ENCODE results near the gene CHDH.

CHDH gene

DNA sequence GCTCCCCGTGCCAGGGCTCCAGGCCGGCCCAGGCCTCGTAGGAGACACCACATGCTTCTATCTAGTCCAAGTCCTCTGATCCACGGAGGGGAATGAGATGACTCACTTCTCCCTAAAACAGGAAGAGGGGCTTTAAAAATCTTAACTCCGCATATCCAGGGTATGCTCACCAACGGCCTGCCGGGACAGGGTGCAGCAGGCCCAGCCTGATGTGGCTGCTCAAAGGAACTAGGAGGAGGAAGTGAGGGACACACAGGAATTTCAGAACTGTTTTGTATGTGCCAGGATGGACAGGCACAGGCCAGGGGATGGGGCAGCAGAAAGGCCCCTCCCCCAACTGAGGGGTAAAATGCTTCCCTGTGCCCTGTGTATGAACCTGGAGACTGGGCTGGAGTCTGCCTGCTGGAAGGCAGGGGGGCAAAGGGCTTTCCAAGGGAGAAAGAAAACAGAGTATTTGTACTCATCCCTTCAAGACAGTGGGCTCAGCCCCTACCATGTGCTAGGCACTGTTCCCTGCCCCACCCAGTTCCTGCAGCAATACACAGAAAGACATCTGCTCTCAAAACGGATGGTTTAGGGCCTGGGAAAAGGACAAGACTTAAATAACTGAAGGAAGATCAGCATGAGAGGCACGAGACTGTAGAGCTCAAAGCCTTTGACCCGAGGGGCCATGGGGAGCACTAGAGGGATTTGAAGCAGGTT is 22.1 kb downstream of the CHDH start:
- DNase-seq: no peak

DNA sequence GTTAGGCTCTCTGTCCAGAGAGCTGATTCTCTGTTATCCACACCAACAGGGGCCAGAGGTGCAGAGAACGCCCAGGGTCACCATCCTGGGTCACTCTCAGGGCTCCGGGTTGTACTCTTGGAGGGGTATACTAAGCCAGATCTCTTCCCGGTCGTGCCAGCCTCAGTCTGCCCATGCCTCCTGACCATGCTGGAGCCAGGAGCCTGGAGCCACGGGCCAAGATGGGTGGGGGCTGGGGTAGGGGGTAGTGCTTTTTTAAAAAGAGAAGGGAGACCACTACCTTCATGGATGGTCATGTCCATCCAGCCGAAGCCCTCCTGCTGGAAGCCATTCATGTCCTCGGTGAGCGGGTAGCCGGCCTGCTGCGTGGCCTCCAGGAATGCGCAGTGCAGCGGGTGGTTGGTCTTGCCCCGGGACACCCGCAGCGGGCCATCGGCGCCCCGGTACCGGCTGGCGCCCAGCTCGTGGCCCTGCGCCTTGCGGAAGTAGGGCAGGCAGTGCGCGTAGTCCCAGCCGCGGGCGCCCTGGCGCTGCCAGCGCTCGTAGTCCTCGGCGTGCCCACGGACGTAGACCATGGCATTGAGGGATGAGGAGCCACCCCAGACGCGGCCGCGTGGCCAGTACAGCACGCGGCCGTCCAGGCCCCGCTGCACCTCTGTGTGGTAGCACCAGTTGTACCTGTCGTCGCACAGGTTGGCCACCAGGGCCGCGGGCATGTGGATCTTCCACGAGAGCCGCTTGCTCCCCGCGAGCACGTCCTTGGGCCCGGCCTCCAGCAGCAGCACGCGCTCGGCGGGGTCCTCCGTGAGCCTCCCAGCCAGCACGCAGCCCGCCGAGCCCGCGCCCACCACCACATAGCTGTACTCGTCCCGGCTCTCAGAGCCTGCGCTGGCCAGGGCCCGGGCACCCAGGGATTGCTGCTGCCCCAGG is 22.9 kb downstream of the CHDH start:
- no peak for DNase-seq

DNA sequence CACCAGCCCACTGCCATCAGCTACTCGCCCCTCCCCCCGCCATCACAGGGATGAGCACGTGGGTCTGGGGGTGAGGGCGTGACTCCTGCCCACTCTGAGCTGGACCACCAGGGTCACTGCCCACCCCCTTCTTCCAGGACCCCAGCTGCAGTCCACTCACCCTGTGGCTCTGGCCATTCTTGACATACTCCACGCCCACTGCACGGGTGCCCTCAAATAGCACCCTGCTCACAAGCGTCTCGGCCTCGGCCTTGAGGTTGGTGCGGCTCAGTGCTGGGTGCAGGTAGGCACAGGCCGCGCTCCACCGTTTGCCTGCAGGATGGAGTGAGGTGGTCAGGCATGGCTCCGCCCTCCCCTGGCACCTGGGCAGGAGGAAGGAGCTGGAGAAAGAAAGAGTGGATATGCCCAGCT is 23.9 kb downstream of the CHDH start:
- no peak for DNase-seq

DNA sequence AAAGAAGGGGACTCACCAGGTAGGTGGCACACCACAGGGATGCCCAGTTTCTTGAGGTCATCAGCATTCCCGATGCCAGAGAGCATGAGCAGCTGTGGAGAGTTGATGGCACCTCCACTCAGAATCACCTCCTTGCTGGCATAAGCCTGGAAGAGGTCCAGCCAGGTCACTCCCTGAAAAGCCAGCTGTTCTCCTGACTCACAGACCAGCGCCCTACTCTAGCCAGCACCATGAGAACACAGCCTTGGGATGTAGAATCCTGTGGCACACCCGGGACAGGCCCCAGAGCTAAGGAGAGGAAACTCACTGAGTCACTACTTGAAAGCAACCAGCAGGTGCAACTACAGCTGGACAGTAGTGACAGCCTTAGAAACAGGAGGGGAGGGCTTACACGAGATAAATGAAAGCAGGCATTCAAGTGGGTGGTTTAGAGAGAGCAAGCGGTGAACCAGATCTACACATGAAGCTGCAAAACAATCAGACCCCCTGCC is 24.5 kb downstream of the CHDH start:
- no peak for DNase-seq

DNA sequence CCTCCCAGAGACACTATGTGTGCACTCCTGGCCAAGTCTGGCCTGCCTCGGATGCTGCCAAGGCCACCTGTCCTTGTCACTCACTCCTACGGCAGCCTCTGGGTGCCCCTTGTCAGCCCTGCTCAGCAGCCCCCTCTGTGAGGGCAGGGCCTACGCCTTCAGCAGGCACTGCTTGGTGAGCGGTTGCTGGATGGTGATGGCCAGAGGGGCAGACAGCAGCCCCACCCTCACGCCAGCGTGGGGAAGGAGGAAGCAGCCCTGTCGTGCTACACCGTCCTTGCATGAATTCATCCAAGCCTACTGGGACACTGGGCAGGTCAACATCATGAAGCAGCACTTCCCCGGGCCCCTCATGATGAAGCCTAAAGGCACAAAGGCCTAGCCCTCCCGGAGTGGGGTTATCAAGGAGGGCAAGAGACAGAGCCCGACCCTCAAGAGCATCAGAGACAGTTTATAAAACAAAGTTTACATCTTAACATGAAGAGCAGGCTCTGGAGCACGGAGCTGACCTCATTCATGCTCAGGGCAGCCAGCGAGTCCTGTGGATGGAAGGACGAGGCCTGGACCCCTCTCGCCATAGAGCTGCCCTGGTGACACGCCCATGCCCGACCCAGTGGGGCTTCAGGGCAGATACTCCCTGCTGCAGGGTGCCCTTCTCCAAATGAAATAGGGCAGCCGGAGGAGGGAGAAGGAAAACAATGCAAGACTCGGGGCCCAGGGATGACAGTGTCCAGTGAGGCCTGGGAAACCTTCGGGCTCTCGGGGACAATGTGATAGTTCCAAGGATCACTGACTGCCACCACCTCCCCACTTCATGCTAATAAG is 25.3 kb downstream of the CHDH start:
- no peak for DNase-seq

DNA sequence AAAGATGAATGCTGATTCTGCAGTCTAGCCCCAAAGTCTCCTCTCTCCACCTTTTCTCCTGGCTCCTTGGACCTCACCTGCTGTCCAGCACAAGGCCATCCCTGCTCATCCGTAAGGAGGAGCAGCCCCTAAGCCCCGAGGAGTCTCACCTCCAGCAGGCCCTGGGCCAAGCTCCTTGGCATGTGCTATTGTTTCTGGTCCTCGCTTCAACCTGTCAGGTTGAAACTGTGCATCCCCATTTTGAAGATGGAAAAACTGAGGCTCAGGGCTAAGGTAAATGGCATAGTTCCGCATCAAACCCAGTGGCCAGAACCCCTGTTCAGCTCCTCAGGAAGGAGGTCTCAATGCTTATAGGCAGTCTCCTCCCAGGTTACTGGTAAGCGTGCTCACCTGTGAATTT is 26.1 kb downstream of the CHDH start:
- no peak for DNase-seq

DNA sequence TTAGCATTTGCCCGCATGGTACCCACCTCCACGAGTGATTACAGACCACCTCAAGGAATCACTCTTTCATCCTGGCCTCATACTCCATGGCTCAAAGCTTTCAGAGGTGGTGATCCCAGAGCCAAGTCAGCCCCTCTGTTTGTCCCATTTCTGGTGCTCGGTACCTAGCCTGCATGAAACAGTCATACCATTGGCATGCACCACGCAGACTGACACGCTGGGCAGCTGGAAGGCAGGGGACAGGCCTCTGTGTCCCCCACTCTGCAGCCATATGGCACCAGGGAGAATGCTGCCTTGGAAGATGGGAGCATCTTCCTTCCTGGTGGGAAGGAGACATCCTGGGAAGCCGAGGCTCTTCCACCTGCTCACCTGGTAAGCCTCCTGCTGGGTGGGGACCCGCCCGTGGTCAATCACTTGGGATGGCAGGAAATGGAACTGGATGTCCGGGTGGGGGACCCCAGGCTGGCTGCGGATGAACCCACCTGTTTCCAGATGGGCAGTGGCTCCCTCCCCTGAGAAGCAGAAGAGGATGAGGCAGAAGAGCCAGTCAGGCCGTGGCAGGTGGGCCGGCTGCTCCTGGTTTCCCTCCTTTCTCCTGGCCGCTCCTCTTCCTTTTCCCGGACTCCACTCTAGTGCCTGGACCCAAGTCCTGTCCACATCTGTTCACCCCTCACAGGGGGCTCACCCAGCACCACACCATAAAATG is 26.9 kb downstream of the CHDH start:
- DNase-seq: no peak

DNA sequence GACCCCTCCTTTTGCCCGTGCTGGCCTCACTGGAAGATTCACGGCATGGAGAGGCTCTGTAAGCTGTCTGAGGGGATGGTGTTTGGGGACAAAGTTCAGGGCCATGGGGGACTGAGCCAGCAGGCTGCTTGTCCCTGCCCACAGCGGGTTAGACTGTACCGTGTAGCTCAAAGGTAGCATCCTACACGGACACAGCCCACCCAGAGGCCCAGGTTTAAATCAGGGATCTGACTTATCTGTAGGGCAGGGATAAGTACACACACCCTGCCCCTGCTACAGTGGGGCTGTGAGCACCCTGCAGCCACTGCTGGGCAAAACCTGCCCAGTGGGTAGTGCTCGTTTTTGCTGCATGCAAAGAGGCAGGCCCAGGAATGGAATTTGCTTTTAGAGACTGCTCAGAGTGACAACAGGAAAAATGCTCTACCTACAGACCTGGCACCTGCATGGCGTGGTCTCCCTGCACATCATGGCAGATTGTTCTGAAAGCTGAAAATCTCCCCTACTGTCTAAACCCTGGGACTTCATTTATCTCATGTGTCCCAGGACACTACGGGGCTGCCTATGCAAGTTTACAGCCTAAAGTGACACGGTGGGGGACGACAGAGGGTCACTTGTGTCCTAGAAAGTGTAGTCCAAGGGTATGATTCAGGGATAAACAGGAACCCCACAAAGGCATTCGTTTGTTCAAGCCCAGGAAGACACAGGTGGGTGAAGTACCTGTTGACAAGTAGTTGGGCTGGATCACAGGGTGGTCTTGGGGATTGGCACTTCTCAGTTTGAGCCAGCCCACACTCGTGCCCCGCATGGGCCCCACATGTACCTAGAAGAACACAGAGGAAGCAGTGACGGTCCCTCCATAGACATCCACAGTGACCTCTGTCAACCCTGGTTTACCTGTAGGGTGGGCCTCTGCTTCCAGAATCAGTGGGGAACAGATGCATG is 27.7 kb downstream of the CHDH start:
- no peak for DNase-seq

DNA sequence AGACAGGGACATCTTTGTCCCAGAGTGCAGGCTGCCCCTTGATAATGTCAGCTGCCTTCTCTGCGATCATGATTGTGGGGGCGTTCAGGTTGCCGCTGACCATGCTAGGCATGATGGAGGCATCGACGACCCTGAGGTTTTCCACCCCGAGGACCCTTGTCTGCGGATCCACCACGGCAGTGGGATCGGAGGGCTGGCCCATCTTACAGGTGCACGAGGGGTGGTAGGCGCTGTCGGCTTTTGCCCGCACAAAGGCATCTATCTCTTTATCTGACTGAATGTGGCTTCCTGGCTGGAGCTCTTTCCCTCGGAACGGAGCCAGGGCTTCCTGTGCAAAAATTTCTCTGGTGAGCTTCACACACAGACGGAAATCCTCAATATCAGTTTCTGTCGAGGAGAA is 28.4 kb downstream of the CHDH start:
- no peak for DNase-seq

DNA sequence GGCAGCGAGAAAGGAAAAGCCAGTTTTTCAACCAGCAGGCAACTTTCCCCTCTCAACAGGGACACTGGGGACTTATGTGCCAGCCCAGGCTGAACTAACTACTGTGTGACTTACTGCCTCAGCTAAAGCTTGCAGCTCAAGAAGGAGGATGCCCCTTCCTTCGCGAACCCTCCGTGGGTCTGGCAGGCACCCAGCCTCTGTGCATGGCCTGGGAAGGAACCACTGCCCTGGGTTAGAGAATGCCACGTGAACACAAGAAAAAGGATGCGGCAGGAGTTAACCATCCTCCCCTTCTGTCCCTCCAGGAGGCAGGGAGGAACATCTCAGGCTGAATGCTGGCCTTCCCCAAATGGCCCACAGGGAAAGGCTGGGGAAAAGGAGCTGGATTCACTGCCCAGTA is 29.0 kb downstream of the CHDH start:
- DNase-seq: no peak

DNA sequence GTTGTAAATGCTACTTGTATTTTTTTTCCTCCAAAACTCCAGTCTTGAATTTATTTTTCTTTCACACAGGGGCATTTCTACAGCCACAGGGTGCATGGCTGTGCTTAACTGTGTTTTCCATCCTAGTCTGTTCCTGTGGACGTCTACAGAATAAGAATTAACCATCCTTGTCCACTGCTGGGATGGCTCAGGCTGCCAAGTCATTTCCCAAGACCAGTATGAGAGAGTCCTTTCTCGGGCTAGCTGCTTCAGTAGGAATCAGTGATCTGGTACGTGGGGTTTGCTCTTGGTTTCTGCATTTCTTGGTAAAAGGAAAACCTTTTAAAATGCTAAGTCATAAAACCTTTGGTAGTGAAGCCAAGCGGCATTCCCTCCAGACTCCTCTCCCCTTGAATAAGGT is 29.8 kb downstream of the CHDH start:
- DNase-seq: no peak

DNA sequence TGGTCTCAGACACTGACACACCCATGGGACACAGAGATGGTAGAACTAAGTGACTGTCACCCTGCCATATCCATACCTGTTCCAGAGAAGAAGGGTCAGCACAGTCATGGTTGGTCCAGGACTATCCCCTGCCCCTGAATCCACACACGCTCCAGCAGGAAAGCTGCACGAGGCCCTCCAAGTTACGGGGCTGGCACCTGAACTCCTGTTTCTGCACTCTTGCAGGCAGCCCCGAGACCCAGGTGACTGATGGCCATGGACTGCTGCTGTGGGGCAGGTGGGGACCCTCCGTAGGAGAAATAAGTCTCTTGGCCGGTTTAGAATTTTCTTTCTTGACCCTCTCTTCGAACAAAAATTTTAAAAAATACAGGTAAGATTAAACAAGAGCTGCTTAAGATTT is 30.6 kb downstream of the CHDH start:
- no peak for DNase-seq

DNA sequence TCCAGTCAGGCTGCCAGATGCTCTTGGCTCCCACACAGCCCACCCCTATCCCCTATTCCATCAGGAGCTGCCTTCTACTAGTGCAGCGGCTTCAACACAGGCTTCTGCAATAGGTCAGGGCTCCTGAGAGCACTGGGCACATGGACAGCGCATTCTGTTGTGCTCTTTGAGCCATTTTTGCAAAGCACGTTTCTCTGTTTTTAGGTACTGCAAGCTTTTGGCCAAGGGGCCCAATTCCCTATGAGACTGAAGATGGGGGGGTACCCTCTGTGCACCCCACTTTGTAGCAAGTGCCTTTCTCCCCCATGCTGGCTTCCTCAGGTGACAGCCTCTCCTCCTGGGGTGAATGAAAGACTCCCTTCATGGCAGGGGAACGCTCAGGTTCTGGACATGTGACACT is 31.2 kb downstream of the CHDH start:
- DNase-seq: no peak

DNA sequence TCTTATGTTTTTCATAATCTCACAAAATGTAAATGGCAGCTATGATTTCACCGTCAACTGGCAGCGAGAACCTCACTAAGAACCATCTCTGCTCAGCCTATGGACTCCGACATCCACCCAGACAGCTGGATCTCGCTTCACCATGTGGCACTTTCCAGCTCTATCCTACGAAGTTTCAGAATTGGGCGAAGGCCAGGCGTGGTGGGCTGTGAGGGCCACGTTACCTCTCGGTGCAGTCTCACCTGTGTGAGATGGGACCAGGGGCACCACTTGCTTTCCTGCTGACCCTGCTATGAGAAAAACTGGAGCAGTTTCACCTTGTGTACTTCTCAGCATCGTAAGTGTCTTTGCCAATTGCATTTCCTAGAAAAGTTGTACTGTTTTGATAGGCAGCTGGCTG is 32.3 kb downstream of the CHDH start:
- DNase-seq: no peak

DNA sequence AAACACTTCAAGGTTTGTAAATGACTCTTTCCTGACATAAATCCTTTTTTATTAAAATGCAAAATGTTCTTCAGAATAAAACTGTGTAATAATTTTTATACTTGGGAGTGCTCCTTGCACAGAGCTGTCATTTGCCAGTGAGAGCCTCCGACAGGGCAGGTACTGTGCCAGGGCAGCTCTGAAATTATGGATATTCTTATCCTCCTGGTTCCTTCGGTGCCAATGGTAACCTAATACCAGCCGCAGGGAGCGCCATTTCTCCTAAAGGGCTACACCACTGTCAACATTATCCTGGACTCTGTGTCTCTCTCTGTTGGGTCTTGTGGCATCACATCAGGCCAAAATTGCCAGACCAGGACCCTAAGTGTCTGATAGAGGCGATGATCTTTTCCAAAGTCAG is 33.0 kb downstream of the CHDH start:
- no peak for DNase-seq

DNA sequence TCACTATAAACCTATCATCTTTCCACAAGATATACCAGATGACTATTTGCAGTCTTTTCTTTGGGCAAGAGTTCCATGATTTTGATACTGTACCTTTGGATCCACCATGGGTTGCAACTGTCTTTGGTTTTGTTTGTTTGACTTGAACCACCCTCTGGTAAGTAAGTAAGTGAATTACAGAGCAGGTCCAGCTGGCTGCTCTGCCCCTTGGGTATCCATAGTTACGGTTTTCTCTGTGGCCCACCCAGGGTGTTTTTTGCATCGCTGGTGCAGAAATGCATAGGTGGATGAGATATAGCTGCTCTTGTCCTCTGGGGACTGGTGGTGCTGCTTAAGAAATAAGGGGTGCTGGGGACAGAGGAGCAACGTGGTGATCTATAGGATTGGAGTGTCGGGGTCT is 33.8 kb downstream of the CHDH start:
- DNase-seq: no peak

DNA sequence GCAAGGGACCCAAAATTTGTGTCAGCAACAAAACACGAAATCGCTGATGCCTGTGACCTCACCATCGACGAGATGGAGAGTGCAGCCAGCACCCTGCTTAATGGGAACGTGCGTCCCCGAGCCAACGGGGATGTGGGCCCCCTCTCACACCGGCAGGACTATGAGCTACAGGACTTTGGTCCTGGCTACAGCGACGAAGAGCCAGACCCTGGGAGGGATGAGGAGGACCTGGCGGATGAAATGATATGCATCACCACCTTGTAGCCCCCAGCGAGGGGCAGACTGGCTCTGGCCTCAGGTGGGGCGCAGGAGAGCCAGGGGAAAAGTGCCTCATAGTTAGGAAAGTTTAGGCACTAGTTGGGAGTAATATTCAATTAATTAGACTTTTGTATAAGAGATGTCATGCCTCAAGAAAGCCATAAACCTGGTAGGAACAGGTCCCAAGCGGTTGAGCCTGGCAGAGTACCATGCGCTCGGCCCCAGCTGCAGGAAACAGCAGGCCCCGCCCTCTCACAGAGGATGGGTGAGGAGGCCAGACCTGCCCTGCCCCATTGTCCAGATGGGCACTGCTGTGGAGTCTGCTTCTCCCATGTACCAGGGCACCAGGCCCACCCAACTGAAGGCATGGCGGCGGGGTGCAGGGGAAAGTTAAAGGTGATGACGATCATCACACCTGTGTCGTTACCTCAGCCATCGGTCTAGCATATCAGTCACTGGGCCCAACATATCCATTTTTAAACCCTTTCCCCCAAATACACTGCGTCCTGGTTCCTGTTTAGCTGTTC is 34.9 kb downstream of the CHDH start:
- no peak for DNase-seq

DNA sequence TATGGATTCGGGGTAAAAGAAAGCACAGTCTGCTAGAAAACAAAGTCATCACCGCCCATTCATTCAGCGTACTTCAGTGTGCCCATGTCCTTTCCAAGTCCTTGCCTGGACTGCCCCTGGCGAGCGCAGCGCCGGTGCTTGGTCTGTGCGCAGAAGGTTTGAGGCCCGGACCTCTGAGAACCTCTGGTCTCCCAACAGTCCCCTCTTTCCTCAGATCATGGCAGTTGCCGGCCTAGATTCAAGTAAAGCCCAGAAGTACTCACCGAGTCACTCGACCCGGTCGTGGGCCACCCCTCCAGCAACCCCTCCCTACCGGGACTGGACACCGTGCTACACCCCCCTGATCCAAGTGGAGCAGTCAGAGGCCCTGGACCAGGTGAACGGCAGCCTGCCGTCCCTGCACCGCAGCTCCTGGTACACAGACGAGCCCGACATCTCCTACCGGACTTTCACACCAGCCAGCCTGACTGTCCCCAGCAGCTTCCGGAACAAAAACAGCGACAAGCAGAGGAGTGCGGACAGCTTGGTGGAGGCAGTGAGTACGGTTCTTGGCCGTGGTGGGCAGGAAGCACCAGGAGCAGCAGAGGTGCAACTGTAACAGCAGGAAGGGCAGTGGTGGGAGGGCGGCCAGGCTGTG is 36.3 kb downstream of the CHDH start:
- DNase-seq: no peak

DNA sequence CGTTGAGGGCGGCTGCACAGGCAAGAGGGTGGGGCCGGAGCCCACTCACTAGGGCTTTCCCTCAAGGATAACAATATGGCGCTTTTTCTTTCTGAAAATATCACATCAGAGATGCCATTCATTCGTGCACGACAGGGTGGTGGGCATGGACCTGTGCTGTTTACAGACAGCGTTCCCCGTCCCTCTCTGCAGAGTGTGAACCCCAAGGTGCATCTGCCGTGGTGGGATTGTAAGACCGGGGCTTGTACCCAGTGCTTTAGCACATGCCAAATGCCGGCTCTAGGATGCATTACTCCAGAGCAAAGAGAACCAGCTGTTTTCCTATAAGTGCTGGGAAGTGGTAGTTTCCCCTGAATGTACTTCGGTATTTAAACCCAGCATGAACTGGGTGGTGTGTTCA is 37.0 kb downstream of the CHDH start:
- no peak for DNase-seq

DNA sequence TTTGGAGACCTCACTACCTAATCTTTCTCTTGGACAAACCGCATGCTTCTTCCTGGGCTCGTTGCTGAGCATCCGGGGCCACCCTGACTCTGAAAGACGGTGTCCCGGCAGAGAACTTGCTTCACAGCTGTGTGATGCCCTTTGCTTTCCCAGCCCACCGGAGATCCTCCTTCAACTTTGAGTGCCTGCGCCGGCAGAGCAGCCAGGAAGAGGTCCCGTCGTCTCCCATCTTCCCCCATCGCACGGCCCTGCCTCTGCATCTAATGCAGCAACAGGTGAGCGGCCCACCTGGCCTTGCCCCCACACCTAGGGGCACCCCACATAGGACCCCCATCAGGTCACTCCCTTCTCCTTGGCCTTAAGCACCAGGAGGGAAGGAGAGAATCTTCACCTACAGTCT is 37.7 kb downstream of the CHDH start:
- DNase-seq: no peak

Data from hematopoietic multipotent progenitor cell treated with erythropoietin and hydrocortisone succinate and interleukin-3 and kit ligand, for 4 days (in vitro differentiated cells).